Liver (tissue), 3 donors: ENCODE measurements around the gene GTF3C5.
"Not testable (repeated sequence)": the region's sequence is repeated elsewhere in the genome, so short reads cannot be mapped to it uniquely, and the experiment has no call there.

ENCODE experiments used
- ATF3 ChIP-seq: IDR thresholded peaks from 2 replicates; pipeline ENCODE4 v1.6.1; 2016; ENCODE audit warnings: antibody characterized with exemption
- CTCF ChIP-seq: fragments of 150-350 bp; IDR thresholded peaks from 2 replicates; pipeline ENCODE4 v1.5.1; 2017; ENCODE audit warnings: improper control_type of control experiment, low read depth, low read length; ENCODE audit not compliant: missing input control
- GABPA ChIP-seq, 2 donors: IDR thresholded peaks in 1 of 2; conservative IDR thresholded peaks in 1 of 2; 2 replicates each; pipeline ENCODE4 v1.6.1; 2016; ENCODE audit warnings: antibody characterized with exemption in 2 of 2, mild to moderate bottlenecking in 1 of 2, moderate library complexity in 1 of 2
- RAD21 ChIP-seq, 2 donors: IDR thresholded peaks; 2 replicates each; pipeline ENCODE4 v1.6.1; 2016; ENCODE audit warnings: antibody characterized with exemption in 2 of 2, mild to moderate bottlenecking in 2 of 2
- SP1 ChIP-seq: IDR thresholded peaks from 2 replicates; pipeline ENCODE4 v1.6.1; 2018; ENCODE audit warnings: antibody characterized with exemption, mild to moderate bottlenecking
- YY1 ChIP-seq: IDR thresholded peaks from 2 replicates; pipeline ENCODE4 v1.6.1; 2016; ENCODE audit warnings: antibody characterized with exemption, mild to moderate bottlenecking
- TF ChIP-seq, protein P1 (sequence below): IDR thresholded peaks from 2 replicates; pipeline ENCODE4 v1.6.1; 2016; ENCODE audit warnings: antibody characterized with exemption
- donor health status: healthy.
- donor health status: healthy.

DNA sequence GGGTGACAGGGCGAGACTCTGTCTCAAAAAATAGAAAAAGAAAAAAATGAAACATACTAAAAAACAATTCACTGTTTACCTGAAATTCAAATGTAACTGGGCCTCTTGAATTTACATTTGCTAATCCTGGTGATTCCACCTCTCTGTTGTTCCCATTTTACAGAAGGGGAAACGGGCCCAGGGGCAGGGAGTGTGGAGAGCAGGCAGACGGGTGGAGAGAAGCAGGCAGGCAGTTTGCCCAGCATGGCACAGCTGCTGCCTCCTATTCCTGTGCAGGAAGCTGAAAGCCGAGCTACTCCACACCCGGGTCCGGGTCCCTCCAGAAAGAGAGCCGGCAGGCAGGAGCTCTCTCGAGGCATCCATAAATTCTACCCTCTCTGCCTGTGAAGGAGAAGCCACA, 31.8 kb downstream of the GTF3C5 start:
- not testable (repeated sequence) for TF ChIP-seq CTCF; RAD21 (IDR thresholded peaks at IDR 0.05); GABPA (IDR thresholded peaks at IDR 0.05 in 1 of 2, conservative IDR thresholded peaks at IDR 0.05 in 1 of 2); SP1; ATF3; YY1
- TF ChIP-seq, protein P1, sequence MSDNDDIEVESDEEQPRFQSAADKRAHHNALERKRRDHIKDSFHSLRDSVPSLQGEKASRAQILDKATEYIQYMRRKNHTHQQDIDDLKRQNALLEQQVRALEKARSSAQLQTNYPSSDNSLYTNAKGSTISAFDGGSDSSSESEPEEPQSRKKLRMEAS, result not testable (repeated sequence)
